Colonic mucosa (tissue), 4 donors: Measurements from ENCODE around the gene GNAL. TPM values are rescaled to one million over a fixed set of nuclear protein-coding genes. Genes with fewer than 3 reads are reported as not detected.

ENCODE experiments used
- DNase-seq: peaks from one replicate; pipeline ENCODE4 v3.0.0-alpha.2; 2020
- H3K27ac ChIP-seq: fragments of 200-600 bp; one replicate; pipeline ENCODE4 v1.8.0; 2021
- H3K27me3 ChIP-seq: fragments of 200-600 bp; one replicate; pipeline ENCODE4 v1.8.0; 2021
- H3K36me3 ChIP-seq: fragments of 200-600 bp; one replicate; pipeline ENCODE4 v1.8.0; 2021
- H3K4me1 ChIP-seq: fragments of 200-600 bp; one replicate; pipeline ENCODE4 v1.8.0; 2021; ENCODE audit warnings: mild to moderate bottlenecking
- H3K4me3 ChIP-seq: fragments of 200-600 bp; one replicate; pipeline ENCODE4 v1.8.0; 2021
- H3K9ac ChIP-seq, 2 donors: one replicate each; pipeline ENCODE4 v1.7.0; 2013; ENCODE audit warnings: control low read depth in 2 of 2, low read depth in 2 of 2, low read length in 2 of 2
- H3K9me3 ChIP-seq: fragments of 200-600 bp; one replicate; pipeline ENCODE4 v1.8.0; 2021
- intact Hi-C: fragments of 100-400 bp; cut with DNase I; formaldehyde crosslinking; loops from one replicate; pipeline ENCODE4 v1.14.1; 2022
- total RNA-seq, 2 donors: library from RNA; stranded (reverse); fragmentation: NEBNext Ultra II Directional in 1 of 2; extraction: Animal tissue kit (Norgen Biotek cat#: 25700) in 1 of 2; gene quantifications; one replicate each; pipeline ENCODE4 v1.2.1, GENCODE V29; 2021
- TF ChIP-seq, protein P1 (sequence below): fragments of 200-600 bp; IDR thresholded peaks from one replicate; pipeline ENCODE4 v1.8.0; 2022; ENCODE audit warnings: antibody characterized with exemption, mild to moderate bottlenecking
- donor health status: healthy.
- donor health status: DM: no; HTN: no; CAD: no.
- donor health status: DM: no; HTN: no; CAD: no.

The GNAL gene
- total RNA-seq, 2 donors from 2014 or later = 2.0 to 2.6 TPM

DNA sequence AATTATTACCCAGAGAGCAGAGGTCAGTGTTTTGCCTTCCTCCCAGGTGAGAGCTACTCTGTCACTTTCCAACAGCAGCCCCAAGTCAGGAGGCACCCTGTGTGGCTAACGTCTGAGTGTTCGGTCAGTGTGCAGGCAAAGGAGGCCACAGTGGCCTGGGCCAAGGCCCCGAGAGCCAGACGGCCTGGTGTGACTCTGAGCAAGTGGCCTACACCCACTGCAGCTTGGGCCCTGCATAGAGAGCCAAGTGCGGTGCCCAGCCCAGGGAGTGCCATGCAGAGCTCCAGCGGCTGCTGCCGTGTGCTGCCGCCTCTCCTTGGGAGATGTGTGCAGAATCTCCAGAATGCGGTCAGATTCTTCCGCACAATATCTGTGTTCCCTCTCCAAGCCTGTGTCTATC is 70.4 kb downstream of the GNAL start:
- Histone ChIP-seq H3K27ac (no peak overlapping the region), H3K27me3 (no peaks in the 10 kb centered on the region), H3K9me3 (no peaks in the 10 kb centered on the region), H3K9ac (no peak overlapping the region), H3K4me1 (no peaks in the 10 kb centered on the region), H3K4me3 (no peak overlapping the region), H3K36me3 (no peaks in the 10 kb centered on the region)
- intact Hi-C loops = no loop called here
- no peak for DNase-seq
- TF ChIP-seq, protein P1, sequence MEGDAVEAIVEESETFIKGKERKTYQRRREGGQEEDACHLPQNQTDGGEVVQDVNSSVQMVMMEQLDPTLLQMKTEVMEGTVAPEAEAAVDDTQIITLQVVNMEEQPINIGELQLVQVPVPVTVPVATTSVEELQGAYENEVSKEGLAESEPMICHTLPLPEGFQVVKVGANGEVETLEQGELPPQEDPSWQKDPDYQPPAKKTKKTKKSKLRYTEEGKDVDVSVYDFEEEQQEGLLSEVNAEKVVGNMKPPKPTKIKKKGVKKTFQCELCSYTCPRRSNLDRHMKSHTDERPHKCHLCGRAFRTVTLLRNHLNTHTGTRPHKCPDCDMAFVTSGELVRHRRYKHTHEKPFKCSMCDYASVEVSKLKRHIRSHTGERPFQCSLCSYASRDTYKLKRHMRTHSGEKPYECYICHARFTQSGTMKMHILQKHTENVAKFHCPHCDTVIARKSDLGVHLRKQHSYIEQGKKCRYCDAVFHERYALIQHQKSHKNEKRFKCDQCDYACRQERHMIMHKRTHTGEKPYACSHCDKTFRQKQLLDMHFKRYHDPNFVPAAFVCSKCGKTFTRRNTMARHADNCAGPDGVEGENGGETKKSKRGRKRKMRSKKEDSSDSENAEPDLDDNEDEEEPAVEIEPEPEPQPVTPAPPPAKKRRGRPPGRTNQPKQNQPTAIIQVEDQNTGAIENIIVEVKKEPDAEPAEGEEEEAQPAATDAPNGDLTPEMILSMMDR = no peak

DNA sequence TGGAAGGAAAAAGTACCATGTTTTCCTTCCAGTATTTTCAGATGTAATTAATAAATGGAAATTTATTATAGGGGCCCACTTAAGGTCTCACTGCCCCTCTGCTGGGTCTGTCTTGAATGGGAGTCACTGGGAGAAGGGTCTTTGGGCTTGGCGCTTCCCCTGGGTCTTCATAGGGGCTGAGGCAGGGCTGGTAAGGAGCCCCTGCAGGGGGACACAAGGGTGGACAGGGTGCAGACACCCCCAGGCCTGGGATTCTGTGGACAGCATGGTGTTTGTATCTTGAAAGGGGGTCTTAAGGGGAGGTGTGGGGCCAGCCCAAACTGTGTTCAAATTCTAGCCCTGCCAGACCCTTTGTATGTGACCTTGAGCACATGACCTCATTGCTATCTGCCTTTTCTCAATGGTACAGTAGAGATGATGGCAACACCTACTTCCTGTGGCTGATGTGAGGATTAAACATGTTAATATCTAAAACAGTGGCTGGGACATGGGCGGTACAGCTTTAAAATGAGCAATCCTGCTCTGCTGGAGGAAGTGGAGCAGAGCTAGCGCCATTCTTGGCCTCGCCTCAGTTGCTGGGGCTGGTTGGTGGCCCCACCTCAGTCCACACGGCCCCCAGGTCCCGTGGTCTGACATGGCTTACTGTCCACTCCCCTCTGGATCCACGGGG is 71.6 kb downstream of the GNAL start:
- intact Hi-C loops = no loop called here
- H3K4me1 ChIP-seq = no peaks in the 10 kb centered on the region
- DNase-seq = no peak
- H3K9me3 ChIP-seq = no peaks in the 10 kb centered on the region
- H3K27ac ChIP-seq = no peak overlapping the region
- no peak overlapping the region for H3K4me3 ChIP-seq
- H3K9ac ChIP-seq = no peak overlapping the region
- TF ChIP-seq, protein P1 = no peak
- no peaks in the 10 kb centered on the region for H3K36me3 ChIP-seq
- no peaks in the 10 kb centered on the region for H3K27me3 ChIP-seq

DNA sequence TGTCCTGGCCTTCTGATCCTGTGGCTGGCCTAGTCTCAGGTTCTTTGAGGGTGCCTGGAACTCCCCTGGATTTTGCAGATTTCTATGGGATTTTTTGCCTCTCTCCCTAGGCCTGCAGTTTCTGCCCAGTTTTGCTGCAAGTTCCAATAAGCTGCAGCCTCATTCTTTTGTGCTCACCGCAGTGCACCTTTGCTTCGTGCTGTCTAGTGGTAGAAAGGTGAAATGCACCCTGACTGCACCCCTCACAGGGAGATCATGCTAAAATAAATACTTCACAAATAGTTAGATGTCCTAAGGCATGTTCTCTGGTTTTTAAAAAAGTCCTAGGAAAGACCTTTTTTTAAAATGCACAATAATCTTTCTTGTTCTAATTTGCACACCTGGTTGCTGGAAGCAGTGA is 72.5 kb downstream of the GNAL start:
- H3K27ac ChIP-seq = no peak overlapping the region
- H3K9me3 ChIP-seq = no peaks in the 10 kb centered on the region
- no peak overlapping the region for H3K4me3 ChIP-seq
- H3K36me3 ChIP-seq = no peaks in the 10 kb centered on the region
- no peak for DNase-seq
- H3K4me1 ChIP-seq = no peaks in the 10 kb centered on the region
- no peak overlapping the region for H3K9ac ChIP-seq
- TF ChIP-seq, protein P1 = no peak
- no peaks in the 10 kb centered on the region for H3K27me3 ChIP-seq
- intact Hi-C loops = no loop called here

DNA sequence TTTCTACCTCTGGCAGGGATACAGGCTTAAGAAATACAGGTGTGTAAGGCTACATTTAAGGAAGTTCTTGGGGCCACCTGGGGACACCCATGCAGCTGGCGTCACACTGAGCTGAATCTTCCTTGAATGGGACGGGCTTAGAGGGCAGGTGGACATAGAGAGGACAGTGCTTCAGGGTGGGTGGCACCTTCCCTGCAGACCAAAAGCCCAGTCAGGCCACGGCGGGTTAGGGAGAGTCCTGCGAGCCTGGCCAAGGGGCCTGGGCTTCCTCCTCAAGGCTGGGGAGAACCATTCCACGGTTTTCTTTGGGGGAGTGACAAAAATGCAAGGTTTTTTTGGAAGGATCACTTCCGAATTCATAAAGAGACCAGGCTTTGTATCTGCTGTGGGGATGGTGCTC is 73.4 kb downstream of the GNAL start:
- no peak for DNase-seq
- no peaks in the 10 kb centered on the region for H3K36me3 ChIP-seq
- no peak overlapping the region for H3K9ac ChIP-seq
- no peaks in the 10 kb centered on the region for H3K9me3 ChIP-seq
- no peak overlapping the region for H3K4me3 ChIP-seq
- intact Hi-C loops = no loop called here
- no peaks in the 10 kb centered on the region for H3K27me3 ChIP-seq
- H3K4me1 ChIP-seq = no peaks in the 10 kb centered on the region
- no peak overlapping the region for H3K27ac ChIP-seq
- TF ChIP-seq, protein P1 = no peak

DNA sequence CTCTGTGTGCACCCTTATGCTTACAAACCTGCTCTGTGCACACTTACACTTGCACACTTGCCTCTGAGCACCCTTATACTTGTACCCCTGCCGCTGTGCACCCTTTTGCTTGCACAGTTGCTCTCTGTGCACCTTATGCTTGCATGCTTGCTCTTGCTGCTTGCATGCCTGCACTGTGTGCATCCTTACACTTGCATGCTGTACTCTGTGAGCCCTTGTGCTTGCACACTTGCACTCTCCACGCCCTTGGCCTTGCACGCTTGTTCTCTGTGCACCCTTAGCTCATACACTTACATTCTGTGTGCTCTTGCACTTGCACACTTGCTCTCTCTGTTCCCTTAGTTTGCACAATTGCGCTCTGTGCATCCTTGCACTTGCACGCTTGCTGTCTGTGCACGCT is 78.3 kb downstream of the GNAL start:
- Histone ChIP-seq H3K4me3 (no peak overlapping the region), H3K9me3 (no peaks in the 10 kb centered on the region), H3K4me1 (no peaks in the 10 kb centered on the region), H3K9ac (no peak overlapping the region), H3K27ac (no peak overlapping the region), H3K27me3 (no peaks in the 10 kb centered on the region), H3K36me3 (no peaks in the 10 kb centered on the region)
- intact Hi-C loops = no loop called here
- no peak for DNase-seq
- TF ChIP-seq, protein P1 = no peak
